Activated CD8-positive, alpha-beta T cell treated with anti-CD3 and anti-CD28 coated beads for 36 hours (primary cell): ENCODE measurements around the gene MESD. TPM values are rescaled to one million over a fixed set of nuclear protein-coding genes. Genes with fewer than 3 reads are reported as not detected.
"Not testable (repeated sequence)": the region's sequence is repeated elsewhere in the genome, so short reads cannot be mapped to it uniquely, and the experiment has no call there.

ENCODE experiments used
- ATAC-seq: fragments of 200-7000 bp; cut with Tn5 transposase; one replicate; pipeline ENCODE4 v1.10.0; 2021; ENCODE audit warnings: mild to moderate bottlenecking, moderate library complexity
- CTCF ChIA-PET: fragments of 350-600 bp; sonication (Branson Sonifier 250); formaldehyde crosslinking; loops from one replicate; lab custom pipeline; 2021; ENCODE audit warnings: antibody characterized with exemption; lab: Charles Lee
- POLR2A ChIA-PET: fragments of 350-600 bp; sonication (Branson Sonifier 250); formaldehyde crosslinking; loops from one replicate; lab custom pipeline; 2021; ENCODE audit warnings: antibody characterized with exemption; lab: Charles Lee
- DNase-seq: peaks from one replicate; pipeline ENCODE4 v3.0.0-alpha.2; 2020
- H3K27ac Mint-ChIP-seq: one replicate; pipeline ENCODE4 v1.8.0; 2021; ENCODE audit warnings: mild to moderate bottlenecking, mixed read lengths
- H3K27me3 Mint-ChIP-seq: one replicate; pipeline ENCODE4 v1.8.0; 2021; ENCODE audit warnings: mixed read lengths
- H3K36me3 Mint-ChIP-seq: one replicate; pipeline ENCODE4 v1.8.0; 2021; ENCODE audit warnings: low read depth, mixed read lengths
- H3K4me1 Mint-ChIP-seq: one replicate; pipeline ENCODE4 v1.8.0; 2021; ENCODE audit warnings: low read depth, mixed read lengths
- H3K4me3 Mint-ChIP-seq: one replicate; pipeline ENCODE4 v1.8.0; 2021; ENCODE audit warnings: mild to moderate bottlenecking, moderate library complexity, mixed read lengths
- H3K9me3 Mint-ChIP-seq: one replicate; pipeline ENCODE4 v1.8.0; 2021; ENCODE audit warnings: mixed read lengths
- intact Hi-C: fragments of 100-400 bp; cut with micrococcal nuclease; formaldehyde crosslinking; loops from one replicate; pipeline ENCODE4 v1.10.0; 2022
- total RNA-seq, 2 experiments: library from RNA; stranded (reverse); gene quantifications; one replicate each; pipeline ENCODE4 v1.2.3, GENCODE V29; 2021
- TF ChIP-seq, protein P1 (sequence below): fragments of 200-600 bp; IDR thresholded peaks from one replicate; pipeline ENCODE4 v1.8.0; 2022; ENCODE audit warnings: antibody characterized with exemption, mild to moderate bottlenecking

Gene MESD
- total RNA-seq, 2 experiments from 2014 or later: 15.8 to 16.5 TPM

DNA sequence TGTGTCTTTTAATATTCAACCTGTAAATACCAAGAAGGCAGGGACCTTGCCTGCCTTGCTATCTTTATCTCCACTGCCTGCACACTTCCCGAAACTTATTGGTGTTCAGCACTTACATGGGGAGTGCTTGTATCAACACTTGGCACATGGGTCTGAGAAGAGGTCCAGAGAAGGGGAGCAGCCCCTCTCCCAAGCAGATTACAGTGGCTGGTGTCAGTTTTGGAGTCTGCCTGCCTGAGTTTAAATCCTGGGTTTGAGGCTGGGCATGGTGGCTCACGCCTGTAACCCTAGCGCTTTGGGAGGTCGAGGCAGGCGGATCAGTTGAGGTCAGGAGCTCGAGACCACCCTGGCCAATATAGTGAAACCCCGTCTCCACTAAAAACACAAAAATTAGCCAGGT lies 20.3 kb downstream of the MESD start:
- ChIA-PET POLR2A (no interaction called here), CTCF (interaction anchor here (0.6 to 6.4 kb wide), 37 partner anchors 9 to 517 kb away, joined by 3 to 65 read pairs (median 5); partner anchors contain the start of genes ABHD17C and CEMIP)
- peaks cover 25% of the 10 kb centered on the region for H3K36me3 Mint-ChIP-seq
- intact Hi-C loops: no loop called here
- H3K9me3 Mint-ChIP-seq: no peaks in the 10 kb centered on the region
- H3K27me3 Mint-ChIP-seq: no peaks in the 10 kb centered on the region
- H3K27ac Mint-ChIP-seq: no peak overlapping the region
- ATAC-seq: no peak
- DNase-seq: no peak
- peaks cover 7% of the 10 kb centered on the region for H3K4me1 Mint-ChIP-seq
- TF ChIP-seq, protein P1, sequence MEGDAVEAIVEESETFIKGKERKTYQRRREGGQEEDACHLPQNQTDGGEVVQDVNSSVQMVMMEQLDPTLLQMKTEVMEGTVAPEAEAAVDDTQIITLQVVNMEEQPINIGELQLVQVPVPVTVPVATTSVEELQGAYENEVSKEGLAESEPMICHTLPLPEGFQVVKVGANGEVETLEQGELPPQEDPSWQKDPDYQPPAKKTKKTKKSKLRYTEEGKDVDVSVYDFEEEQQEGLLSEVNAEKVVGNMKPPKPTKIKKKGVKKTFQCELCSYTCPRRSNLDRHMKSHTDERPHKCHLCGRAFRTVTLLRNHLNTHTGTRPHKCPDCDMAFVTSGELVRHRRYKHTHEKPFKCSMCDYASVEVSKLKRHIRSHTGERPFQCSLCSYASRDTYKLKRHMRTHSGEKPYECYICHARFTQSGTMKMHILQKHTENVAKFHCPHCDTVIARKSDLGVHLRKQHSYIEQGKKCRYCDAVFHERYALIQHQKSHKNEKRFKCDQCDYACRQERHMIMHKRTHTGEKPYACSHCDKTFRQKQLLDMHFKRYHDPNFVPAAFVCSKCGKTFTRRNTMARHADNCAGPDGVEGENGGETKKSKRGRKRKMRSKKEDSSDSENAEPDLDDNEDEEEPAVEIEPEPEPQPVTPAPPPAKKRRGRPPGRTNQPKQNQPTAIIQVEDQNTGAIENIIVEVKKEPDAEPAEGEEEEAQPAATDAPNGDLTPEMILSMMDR: no peak
- no peak overlapping the region for H3K4me3 Mint-ChIP-seq

DNA sequence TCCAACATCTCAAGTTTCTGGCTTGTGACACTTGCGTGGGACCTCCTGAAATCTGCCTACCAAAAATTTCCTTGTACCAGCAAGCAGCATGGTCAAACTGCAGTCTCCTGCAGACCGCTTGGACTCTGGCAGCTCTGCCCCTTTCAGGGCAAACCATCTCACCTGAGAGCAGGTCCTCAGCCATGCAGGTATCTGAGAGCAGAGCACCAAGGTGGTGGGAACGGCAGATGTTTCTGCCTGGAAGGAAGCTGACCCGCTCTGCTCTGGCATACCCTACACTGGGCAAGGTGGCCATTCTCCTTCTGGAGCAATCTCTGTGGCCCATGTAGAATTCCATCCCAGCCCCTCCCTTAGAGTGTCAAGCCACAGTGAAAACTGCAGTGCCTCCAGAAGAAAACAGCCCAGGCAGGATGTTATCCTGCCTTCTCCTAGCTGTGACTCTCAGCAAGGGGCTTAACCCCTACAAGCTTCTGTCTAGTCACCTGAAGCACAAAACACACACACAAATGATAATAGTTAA lies 21.6 kb downstream of the MESD start:
- Mint-ChIP-seq H3K4me1 (peaks cover 5% of the 10 kb centered on the region), H3K27me3 (no peaks in the 10 kb centered on the region), H3K36me3 (peaks cover 33% of the 10 kb centered on the region), H3K27ac (no peak overlapping the region), H3K4me3 (no peak overlapping the region), H3K9me3 (no peaks in the 10 kb centered on the region)
- TF ChIP-seq, protein P1: no peak
- no peak for ATAC-seq
- POLR2A ChIA-PET: no interaction called here
- DNase-seq: no peak
- CTCF ChIA-PET: interaction anchor here (0.9 to 6.4 kb wide), 13 partner anchors 9 to 512 kb away, joined by 3 to 65 read pairs (median 4); partner anchors contain the start of gene CEMIP
- intact Hi-C loops: no loop called here

DNA sequence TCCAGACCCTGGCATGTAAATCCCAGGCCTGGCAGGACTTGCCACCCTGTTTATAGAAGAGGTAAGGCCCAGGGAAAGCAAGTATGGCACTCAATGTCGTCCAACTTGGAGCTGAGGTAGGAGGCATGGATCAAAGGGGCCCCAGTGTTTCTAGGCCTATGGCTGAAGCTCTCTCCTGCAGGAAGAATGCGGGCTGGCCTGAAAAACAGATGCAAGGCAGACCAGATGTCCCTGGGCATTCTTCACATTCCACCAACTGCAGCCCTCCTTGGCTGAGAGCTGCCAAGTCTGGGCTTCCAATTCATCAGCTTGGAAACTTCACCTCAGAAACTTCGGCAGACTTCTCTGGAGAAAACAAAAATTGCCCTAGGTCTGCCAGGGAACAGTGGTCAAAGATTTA lies 22.2 kb downstream of the MESD start:
- H3K27ac Mint-ChIP-seq: no peak overlapping the region
- peaks cover 37% of the 10 kb centered on the region for H3K36me3 Mint-ChIP-seq
- TF ChIP-seq, protein P1: no peak
- ATAC-seq (no peak), DNase-seq (no peak)
- ChIA-PET POLR2A (no interaction called here), CTCF (interaction anchor here (0.9 to 6.4 kb wide), 9 partner anchors 9 to 511 kb away, joined by 3 to 65 read pairs (median 4); partner anchors contain the start of gene CEMIP)
- intact Hi-C loops: no loop called here
- no peak overlapping the region for H3K4me3 Mint-ChIP-seq
- peaks cover 9% of the 10 kb centered on the region for H3K4me1 Mint-ChIP-seq
- H3K9me3 Mint-ChIP-seq: no peaks in the 10 kb centered on the region
- no peaks in the 10 kb centered on the region for H3K27me3 Mint-ChIP-seq

DNA sequence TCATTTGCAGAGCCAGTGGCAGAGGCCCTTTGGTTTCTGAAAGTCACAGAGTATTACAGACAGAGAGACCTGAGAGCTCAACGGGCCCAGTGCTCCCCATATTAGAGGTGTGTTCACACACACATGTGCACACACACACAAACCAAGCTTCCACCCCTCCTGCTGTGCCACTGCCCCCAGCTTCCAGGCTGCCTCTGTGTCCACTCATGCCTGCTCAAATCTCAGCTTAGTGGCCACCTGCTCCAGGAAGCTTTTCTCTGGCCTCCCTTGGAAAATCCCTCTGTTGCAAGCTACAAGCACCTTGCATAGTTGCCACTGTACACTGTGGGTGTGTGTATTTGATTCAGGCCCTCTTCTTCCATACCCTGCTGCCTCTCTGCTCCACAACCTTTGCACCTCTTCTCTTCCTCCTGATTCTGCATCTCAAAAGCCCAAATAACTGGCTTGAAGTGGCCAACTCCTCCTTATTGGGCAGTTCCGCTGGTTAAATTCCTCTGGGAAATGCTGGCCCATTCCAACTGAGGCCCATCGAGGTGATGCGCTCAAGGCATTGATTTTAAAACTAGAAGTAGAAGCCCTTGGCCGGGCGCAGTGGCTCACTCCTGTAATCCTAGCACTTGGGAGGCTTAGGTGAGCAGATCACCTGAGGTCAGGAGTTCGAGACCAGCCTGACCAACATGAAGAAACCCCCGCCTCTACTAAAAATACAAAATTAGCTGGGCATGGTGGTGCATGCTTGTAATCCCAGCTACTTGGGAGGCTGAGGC lies 23.0 kb downstream of the MESD start:
- TF ChIP-seq, protein P1: no peak
- ATAC-seq: no peak
- Mint-ChIP-seq H3K9me3 (no peaks in the 10 kb centered on the region), H3K36me3 (peaks cover 41% of the 10 kb centered on the region), H3K4me3 (no peak overlapping the region), H3K4me1 (peaks cover 16% of the 10 kb centered on the region), H3K27me3 (no peaks in the 10 kb centered on the region), H3K27ac (no peak overlapping the region)
- ChIA-PET CTCF (interaction anchor here (0.9 to 6.4 kb wide), 5 partner anchors 11 to 510 kb away, joined by 3 to 65 read pairs (median 4); partner anchors contain the start of gene CEMIP), POLR2A (no interaction called here)
- intact Hi-C loops: no loop called here
- DNase-seq: no peak

DNA sequence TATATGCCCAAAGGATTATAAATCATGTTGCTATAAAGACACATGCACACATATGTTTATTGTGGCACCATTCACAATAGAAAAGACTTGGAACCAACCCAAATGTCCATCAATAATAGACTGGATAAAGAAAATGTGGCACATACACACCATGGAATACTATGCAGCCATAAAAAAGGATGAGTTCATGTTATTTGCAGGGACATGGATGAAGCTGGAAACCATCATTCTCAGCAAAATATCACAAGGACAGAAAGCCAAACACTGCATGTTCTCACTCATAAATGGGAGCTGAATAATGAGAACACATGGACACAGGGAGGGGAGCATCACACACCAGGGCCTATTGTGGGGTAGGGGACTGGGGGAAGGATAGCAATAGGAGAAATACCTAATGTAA lies 24.2 kb downstream of the MESD start:
- POLR2A ChIA-PET, DNase-seq, H3K27me3 Mint-ChIP-seq, H3K4me3 Mint-ChIP-seq, ATAC-seq, H3K9me3 Mint-ChIP-seq, H3K27ac Mint-ChIP-seq, intact Hi-C loops: not testable (repeated sequence)
- CTCF ChIA-PET: interaction anchor here (6.4 kb wide), 1 partner anchor 187 kb away, joined by 65 read pairs; the partner anchor contains the start of gene CEMIP
- Mint-ChIP-seq H3K4me1 (peaks cover 15% of the 10 kb centered on the region), H3K36me3 (peaks cover 46% of the 10 kb centered on the region)
